GM18868 (cell line): ENCODE measurements around the gene MMP1.
"Not testable (repeated sequence)": the region's sequence is repeated elsewhere in the genome, so short reads cannot be mapped to it uniquely, and the experiment has no call there.

ENCODE experiments used
- ATAC-seq: cut with Tn5 transposase; IDR thresholded peaks from one replicate; pipeline ENCODE4 v1.9.1; 2021; ENCODE audit warnings: mild to moderate bottlenecking, moderate library complexity; ENCODE audit not compliant: unreplicated experiment

Gene MMP1

GRCh38 chr11:102762361-102762767, 35.6 kb downstream of the MMP1 start:
- no peak for ATAC-seq

GRCh38 chr11:102761646-102762238, 36.2 kb downstream of the MMP1 start:
- no peak for ATAC-seq

DNA sequence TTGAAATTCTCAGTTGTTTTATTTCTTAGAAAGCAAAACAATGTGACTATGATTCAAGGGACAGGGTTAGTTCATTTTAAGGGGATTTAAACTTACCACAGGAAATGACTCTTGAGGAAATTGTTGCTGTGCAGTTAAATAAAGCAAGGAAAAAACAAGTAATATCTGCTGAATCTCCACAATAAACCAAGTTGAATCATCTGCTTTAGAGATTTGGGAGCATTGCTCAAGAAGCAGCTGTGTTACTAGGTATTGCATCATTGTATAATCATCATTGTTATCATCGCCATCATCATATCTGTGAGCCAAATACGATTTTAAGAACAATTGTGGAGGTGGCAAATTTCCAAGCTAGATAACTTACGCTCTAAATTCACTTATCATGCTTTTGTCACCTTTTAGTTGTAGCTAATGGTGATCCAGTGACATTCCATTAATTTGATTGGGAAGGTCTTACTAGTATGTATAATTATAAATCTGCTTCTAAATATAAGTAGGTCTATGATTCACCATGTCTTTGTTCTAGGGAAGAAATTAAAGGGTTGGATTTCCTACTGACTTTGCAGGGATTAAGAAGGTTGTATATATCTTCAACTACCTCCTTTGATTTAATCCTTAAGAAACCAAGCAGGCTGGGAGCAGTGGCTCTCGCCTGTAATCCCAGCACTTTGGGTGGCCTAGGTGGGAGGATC, 37.5 kb downstream of the MMP1 start:
- ATAC-seq: no peak

DNA sequence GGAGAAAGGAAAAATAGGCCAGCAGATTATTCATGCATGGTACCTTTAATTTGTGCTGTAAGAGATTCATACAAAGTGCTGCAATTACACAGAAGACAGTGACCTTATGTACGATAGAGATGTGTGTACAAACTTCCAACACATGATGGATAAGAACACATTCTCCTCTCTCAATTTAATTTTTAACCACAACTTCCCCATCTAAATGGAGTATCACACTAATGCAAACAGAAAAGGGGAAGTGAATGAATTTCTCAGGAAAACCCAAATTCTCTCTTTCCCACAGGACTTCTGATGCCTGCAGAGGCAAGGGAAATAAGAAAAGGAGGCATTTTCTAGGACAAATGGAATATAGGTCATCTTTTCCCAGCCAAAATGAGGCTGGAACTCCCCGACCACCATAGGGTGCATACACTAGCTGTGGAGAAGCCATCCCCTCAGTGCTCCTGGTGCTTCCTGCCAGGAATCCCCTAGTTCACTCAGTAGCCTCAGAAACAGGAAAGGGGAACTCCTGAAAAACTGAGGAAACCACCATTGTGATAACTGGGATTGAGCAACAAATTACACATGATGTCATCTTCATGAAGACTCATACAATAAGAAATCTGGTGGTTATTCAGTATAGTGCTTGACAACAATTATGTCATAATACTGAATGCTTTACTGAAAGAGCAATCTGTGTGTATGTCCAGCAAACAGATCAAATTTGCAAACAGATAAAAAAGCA, 40.0 kb downstream of the MMP1 start:
- ATAC-seq: no peak

DNA sequence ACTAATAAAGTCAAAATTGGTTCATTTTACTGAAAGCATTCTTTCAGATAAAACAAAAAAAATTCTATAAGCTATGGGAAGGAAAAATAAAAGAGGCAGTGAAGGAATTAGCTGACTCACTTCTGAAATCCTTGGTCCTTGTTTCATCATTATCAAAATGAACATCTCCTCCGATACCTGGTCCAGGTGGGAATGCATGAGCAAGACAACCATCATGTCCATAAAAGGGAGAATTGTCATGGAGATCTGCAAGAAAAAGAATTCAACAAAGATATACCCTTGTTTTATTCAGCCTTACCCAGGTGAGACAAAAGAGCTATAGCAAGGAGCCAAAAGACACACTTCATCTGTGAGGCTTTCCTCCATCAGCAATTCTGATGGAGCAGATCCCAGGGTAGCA, 44.7 kb downstream of the MMP1 start:
- no peak for ATAC-seq

GRCh38 chr11:102751673-102752072, 46.3 kb downstream of the MMP1 start:
- no peak for ATAC-seq

GRCh38 chr11:102749101-102749722, 48.7 kb downstream of the MMP1 start:
- no peak for ATAC-seq

GRCh38 chr11:102746746-102747578, 51.0 kb downstream of the MMP1 start:
- not testable (repeated sequence) for ATAC-seq
